HG03432 (cell line): ENCODE data around the gene PARP6.

Experiments used
- ATAC-seq: cut with Tn5 transposase; IDR thresholded peaks from one replicate; pipeline ENCODE4 v1.9.1; 2021; ENCODE audit warnings: mild to moderate bottlenecking, moderate library complexity; ENCODE audit not compliant: unreplicated experiment

PARP6 gene, protein sequence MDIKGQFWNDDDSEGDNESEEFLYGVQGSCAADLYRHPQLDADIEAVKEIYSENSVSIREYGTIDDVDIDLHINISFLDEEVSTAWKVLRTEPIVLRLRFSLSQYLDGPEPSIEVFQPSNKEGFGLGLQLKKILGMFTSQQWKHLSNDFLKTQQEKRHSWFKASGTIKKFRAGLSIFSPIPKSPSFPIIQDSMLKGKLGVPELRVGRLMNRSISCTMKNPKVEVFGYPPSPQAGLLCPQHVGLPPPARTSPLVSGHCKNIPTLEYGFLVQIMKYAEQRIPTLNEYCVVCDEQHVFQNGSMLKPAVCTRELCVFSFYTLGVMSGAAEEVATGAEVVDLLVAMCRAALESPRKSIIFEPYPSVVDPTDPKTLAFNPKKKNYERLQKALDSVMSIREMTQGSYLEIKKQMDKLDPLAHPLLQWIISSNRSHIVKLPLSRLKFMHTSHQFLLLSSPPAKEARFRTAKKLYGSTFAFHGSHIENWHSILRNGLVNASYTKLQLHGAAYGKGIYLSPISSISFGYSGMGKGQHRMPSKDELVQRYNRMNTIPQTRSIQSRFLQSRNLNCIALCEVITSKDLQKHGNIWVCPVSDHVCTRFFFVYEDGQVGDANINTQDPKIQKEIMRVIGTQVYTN

DNA sequence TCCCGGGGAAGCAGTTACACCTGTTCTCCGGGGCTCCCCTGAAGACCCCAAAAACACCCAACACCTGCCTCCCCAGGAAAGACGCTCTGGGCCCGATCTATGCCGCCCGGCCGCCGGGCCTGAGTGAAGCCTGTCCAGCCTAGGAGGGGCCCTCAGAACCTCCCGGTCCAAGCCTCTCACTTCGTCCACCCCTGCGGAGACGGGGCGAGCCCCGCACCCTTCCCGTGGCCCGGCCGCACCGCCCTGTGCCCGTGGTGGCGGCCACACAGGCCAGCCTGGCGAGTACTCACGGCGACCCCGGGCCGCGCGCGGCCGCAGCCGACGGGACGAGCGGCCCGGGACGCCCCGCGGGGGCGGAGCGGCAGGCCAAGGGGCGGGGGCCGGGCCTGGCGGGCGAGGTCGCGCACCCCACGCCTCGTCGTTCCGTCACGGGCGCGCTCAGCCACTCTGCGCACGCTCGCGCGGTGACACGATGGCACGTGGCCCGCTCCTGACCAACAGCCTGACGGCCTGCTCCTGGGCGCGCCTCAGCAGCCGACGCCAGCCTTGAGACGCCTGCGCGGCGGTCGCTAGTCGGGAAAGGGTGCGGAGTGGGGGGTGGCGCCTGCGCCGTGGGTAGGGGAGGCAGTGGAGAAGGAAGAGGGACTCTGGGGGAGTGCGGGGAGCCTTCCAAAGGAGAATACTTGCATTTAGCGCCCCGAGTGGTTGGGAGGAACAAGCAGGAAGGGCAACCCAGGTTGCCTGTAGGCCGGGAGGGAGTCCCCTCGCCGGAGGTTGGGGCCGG, at the start of gene PARP6:
PARP6 (minus strand) TSS at position 342 of the 784 bp plus-strand sequence. CDS start 5,077 bp downstream, outside the sequence.
- ATAC-seq, result peak; percentile 95

DNA sequence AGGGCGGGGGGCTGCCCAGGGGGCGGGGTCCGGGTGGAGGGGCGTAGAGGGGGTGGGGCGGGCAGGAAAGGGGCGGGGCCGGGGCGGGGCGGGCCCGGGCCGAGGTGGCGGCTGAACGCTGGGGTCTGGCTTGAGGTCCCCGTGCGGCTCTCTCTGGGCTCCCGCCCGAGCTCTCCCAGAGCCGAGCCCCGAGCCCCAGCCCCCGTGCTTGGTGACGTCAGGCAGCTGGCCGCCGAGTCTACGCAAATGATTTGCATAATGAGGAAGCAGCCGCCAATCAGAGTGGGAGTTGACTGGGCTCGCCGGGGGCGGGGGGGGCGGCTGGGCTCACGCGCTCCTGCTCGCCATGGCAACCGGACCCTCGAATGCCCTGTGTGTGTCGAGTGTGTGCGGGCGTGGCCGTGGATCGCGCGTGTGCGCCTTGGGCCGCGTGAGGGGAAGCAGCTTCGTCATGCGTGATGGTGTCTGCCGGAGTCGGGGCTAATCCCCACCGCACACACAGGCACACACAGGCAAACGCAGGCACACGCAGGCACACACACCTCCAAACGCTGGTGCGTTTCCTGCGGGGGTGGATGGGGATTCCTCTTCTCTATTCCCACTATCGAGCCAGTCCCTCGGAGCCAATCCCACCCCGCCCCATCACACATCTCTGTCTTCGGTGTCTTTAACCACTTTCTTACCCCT, 47.8 kb upstream of the PARP6 start, which contains the start of gene CELF6:
CELF6 (minus strand) TSS at position 173 of the 687 bp plus-strand sequence. CDS start 283 bp downstream, outside the sequence.
- ATAC-seq, result peak; percentile 69

DNA sequence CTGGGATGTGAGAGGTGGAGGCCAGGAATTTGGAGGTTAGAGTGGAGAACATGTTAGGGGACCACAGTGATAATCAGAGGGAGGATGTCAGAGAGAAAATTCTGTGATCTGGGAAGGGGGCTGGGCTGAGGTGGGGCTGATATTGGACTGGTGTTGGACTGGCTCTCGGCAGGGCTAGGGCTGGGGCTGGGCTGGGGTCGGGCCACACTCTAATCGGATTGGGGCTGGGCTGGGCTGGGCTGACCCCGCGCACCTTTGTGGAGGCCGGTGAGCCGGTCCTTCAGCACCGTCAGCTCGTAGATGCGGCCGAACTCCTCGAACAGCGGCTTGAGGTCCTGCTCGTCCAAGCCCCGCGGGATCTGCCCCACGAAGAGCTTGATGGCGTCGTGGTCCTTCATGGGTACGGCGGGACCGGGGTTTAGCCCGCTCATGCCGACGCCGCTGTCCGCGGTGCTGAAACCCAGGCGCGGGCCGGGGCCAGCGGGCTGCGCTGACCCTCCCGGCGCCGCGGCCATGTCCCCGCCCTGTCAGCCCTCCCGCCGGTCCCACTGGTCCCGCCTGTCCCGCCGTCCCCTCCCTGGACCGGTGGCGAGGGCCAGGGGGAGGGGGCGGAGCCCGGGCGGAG, 47.1 kb upstream of the PARP6 start:
- ATAC-seq, result peak; percentile 38

DNA sequence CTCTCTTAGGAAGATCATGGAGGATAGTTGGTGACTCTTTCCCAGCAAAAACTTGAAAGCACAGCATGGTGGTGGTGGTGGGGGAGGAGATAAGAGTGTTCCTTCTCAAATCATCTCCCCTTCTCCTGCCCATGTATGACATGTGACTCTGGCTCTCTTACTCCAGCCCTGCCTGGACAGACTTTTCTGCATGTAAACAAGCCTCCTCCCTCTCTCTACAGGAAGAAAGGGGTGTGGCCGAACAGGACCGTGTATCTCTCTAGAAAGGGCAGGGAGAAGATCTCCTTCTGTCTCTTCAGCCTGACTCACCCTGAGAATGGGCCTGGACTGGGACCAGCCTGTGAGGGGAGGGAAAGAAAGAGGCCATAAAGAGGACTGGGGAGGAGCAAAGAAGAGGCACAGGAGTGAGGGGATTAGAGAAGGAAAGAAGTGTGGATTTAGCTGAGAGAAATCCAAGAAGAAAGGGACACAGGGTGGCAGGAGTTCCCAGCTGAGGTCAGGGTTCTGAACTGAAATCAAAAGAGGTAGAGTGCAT, 46.1 kb upstream of the PARP6 start:
- no peak for ATAC-seq

DNA sequence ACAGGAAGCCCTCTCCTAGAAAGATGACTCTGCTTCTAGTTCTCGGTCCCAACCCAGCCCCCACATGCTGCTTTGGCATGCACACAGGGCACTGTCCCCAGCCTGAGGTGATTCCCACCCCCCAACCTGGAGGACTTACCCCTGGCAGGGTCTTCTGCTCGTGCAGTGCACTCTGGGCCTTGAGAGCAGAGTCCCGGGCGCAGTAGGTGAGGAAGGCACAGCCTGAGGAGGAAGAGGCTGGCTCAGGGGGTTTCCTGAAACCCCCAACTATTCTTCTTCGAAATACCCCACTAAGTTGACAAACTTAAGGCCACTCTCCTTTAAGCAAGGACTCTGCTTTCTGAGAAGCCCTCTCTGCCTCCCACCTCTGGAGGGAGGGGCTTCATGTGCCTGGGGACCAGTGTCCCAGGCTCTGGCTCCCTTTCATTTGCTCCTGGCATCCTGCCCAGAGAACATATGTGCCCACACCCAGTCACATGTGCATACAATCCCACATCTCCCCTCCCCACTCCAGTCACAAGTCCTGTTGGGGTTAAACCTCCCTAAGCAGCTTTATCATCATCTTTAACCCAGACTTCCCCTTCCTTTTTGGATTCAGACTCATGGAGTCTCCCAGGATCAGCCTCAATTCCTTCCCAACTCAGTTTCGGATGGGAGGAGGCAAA, 43.5 kb upstream of the PARP6 start:
- ATAC-seq, result no peak

DNA sequence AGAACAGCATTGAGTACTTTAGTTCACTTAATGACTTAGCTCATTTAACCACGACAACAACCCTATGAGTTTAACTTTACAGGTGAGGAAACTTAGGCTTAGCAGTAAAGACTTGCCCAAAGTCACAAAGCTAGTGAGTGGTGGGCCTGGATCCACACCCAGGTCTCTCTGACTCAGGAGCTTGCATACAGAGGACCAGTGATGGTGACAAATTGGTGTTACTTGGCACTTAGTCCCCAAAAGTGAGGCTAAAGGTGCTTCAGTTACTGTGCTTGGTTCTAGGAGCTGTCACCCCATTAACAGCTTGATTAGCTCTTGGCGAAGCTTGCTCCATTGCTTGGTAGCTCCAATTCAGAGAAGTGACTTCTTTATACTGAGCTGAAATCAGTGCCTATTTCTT, 41.5 kb upstream of the PARP6 start:
- no peak for ATAC-seq

DNA sequence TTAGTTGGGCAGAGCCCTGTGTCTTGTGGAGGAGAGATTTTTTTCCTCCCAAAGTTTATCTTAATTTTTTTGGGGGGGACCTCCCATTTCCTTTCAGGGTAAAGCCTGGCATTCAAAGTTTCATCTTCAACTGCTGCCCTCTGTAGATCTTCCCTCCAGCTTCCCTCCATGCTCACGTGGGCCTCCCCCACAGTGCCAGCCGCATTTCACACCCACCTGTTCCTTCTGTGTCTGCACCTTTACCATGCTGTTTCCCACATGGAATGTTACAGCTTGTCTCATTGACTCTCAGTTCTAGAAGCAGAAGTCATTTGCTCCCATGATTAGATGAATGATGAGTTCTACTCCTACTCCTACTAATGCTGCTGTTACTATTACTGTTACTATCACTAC, 41.1 kb upstream of the PARP6 start:
- no peak for ATAC-seq

DNA sequence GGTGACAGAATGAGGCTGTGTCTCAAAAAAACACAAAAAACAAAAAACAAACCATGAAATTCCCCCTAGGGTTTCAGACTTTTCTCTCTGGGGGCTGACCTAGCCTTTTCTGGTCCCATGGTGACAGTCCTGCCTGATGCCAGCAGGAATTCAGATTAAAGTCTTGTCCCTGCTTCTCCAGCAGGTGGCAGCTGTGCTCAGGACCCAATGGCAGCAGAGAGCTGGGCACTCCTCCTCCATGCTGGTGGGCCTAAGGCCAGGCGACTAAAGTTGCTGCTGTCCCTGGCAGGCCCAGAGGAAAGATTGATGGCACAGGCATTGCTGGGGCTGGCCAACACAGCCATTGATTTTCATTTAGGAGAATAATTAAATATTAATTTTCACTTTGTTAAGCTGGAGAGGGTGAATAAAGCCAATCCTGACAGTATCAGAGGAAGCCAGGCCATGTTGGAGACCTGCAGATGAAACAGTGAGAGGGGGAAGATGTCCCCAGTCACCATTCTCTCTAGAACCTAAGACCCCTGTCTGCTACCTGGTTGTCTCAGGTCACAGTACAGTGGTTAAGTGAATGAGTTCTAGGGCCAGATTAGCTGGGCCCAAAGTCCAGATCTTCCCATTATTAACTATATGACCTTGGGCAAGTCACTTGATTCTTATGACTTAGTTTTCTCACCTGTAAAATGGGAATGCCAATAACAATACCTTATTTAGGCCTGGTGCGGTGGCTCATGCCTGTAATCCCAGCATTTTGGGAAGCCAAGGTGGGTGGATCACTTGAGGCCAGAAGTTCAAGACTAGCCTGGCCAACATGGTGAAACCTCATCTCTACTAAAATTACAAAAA, 40.5 kb upstream of the PARP6 start:
- peak; percentile 62 for ATAC-seq

DNA sequence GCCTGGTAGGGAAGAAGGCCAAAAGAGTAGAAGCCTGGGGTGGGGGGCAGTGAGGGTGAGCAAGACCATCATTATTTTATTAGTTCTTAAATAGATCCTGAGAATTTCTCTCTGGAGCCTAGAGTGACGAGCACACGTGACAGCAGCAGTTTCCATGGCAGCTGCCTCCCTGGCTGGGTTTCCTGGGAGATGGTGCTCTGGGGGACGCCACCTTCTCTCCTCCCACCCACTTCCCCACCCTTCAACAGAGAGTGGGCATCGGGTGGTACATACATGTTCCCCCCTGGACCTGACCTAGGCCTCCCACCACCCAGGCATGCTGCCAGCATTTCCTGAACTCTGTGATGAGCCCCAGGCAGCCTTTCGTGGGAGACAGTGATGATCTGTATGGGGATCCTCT, 34.7 kb upstream of the PARP6 start:
- no peak for ATAC-seq

DNA sequence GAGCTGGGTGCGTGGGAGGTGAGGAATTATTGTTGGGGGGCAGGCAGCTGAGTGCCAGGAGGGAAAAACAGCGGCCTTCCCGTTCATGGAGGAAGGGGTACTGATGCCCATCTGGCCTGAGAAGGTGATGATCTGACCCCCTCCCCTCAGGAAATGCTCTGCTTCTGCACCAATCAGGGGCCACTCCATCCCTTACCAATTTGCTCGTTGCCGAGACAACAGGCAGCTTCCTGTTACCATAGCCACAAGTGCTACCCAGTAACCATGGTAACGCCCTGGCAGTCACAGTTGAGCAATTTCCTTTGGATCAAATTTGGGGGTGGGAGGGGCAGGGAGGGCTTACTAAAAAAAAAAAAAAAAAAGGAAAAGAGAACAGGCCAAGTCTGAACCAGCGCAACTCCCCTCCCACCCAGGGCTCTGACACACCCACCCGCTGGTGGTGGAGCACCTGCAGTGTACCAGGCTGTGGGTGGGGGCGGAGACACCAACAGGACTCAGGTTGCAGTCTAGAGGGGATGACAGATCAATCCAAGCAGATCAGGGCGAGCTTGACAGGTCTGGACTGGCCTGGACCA, 33.9 kb upstream of the PARP6 start:
- no peak for ATAC-seq

DNA sequence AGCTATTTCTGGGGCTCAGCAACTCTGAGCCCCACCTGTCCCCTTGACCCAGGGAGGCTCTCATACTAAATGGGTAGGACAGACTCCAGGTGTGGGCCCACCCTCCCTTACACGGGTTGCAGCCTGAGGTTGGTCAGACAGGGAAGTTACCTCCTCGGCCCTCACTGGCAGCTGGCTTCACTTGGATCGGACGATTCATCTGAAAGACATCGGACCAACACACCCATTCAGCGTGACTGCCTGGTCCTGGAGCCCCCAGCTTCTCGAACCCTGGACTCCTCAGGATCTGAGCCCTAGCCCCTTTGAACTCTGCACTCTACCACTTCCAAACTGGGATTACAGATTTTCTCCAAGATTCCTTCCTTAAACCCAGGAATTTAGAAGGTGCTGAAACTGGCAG, 32.2 kb upstream of the PARP6 start:
- ATAC-seq, result no peak

DNA sequence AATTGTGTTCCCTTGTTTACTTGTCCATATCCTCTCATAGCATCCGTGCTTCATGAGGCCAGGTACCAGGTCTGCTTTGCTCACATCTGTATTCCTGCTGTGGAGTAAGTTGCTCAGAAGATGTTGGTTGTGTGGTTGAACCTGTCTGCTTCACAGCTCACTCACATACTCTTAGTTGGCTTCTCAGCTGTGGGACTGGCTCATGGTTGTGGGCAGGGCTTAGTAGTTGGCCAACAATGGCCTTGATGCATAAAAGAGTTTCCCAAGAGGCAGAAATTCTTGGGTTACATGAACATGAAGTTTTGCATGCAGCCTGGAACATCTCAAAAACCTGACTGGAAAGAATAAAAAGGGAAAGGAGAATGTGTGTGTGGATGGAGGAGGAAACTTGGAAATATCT, 30.6 kb upstream of the PARP6 start:
- ATAC-seq, result no peak

DNA sequence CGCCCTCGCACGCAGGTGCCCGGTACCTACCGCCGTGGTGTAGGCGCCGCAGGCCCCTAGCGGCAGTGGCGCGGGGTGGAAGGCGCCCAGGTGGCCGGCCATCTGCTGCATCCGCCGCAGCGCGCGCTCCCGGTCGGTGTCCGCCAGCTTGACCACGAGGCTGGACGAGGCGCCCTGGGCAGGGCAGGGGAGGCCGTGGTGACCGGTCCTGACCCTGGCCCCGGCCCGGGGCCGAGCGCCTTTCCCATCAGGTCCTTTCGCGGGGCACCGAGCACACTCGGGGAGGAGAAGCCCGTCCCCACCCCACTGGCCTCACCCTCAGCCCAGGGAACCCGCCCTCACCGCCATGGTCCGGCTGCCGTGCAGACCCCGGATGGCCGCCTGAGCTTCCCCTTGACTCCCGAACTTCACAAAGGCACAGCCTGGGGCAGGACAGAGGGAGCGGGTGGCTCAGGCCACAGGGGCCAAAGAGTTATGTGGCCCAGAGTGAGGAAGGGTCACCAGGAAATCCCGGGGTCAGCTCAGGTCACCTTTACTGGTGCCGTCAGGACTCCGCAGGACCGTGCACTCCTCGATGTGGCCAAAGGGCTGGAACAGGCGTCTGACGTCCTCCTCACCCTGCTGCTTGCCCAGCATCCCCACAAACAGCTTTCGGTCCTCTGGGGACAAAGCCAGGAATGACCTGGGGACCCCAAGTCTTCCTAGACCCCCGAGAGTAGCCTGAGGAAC, 17.4 kb upstream of the PARP6 start:
- no peak for ATAC-seq

DNA sequence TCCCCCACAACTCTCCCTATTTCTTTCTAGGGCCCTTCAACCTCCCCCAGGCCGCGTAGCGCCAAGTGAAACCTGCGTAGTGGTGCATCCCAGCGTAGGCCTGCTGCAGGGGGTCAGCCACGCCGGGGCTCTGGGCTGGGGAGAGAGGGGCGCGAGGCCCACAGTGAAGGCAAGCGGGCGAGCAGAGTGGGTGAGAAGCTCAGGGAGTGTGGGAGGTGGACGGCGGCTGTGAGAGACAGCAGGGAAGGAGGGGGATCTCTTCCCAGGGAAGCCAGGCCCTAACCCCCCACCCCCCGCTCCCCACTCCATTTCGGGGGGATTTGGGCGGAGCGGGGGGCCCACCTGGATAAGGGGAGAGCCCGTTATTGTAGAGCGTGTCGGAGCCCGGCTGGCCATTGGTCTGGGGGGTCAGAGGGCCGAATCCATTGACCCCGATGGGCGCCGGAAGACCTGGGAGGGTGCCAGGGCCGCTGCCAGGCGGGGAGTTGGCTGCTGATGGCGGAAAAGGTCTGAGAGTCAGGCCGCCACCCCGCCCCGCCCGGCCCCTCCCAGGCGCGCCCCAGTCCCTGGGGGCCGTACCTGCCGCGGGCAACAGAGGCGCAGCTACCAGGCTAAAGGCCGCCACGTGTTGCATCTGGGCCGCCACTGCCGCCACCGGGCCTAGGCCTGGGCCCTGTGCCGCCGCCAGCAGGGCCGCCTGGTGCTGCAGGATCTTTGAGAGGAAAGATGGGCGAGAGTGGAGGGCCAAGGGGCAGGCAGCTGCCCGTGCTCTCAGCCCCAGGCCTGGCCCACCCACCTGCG, 16.6 kb upstream of the PARP6 start:
- no peak for ATAC-seq

DNA sequence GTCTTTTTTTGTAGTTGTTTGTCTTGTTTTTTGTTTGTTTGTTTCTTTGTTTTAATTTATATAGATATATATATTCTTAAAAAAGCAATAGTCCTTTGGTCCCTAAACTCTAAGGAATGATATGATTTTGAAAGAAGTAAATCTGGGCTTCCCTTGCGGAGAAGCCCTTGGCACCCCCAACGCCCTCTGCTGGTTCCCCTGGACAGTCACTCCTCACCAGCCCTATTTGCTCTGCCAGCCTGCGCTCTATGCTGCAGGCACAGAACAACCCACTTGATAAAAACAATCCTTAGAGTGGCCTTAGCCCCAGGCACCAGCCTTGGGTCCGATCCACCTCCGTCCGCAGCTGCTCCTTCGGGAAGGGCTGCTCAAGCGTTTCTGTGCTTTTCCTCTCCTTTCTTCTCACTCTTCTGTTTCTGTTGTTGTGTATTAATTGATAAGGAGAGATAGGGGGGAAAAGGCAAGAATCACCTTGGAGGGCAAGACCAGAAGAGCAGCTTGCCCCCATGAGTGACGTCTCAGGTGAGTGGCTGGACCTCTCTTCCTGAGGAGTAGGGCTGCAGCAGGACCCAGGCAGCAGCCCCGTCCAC, 13.7 kb upstream of the PARP6 start:
- ATAC-seq, result no peak

DNA sequence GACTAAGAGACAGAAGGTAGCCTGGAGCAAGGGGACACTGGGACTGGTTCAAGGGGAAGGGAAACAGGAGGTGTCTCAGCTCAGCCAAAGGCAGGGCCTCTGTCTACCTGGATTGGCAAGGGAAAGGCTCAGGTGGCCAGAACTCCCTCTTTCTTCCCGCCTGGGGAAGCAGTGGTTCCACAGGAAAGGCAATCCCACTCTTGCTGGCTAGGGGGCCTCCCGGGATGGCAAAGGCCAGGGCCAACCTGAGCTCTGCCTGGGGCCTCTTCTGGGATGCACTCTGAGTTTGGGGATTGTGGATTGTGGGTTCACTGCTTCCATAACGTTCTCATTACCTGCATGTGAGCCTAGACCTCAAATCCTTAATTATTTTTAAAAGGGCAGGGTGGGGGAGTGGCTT, 13.0 kb upstream of the PARP6 start:
- no peak for ATAC-seq

DNA sequence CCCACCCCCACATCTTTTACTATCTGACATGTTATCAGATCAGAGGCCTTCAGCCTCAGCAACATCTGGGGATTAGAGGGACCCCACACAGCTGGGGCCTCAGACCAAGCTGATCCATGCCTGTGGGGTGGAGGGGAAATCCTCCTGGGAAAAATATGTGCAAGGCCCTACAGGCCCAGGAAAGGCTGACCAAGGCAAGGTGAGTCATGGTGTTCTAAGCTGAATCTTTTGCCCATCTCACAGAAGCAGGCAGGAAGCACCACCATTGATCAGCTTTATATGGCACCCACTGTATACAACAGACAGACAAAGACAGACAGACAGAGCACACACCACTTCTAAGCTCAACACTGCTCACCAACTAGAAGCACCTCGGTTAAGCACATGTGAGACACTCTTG, 12.4 kb upstream of the PARP6 start:
- no peak for ATAC-seq
